ENCODE data around the gene NAA50.

DNA sequence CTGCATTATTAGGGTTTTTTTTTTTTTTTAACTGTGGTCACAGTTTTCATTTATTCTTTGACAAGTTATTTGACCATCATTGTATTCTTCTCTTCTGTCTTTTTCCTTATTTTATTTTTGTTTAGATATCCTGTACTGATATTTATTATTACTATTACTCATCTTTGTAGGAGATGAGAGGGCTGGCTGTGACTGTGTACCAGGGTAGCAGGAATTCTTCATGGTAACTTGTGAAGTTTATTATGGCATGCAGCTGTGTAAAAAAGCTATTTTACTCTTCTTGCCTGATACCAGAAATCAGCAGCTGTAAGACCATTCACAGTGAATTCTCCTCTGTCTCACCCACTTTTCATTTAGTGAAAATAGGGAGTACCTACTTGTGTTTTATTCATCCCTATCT lies 45.3 kb upstream of the NAA50 start:
- TF ChIP-seq, protein P1, sequence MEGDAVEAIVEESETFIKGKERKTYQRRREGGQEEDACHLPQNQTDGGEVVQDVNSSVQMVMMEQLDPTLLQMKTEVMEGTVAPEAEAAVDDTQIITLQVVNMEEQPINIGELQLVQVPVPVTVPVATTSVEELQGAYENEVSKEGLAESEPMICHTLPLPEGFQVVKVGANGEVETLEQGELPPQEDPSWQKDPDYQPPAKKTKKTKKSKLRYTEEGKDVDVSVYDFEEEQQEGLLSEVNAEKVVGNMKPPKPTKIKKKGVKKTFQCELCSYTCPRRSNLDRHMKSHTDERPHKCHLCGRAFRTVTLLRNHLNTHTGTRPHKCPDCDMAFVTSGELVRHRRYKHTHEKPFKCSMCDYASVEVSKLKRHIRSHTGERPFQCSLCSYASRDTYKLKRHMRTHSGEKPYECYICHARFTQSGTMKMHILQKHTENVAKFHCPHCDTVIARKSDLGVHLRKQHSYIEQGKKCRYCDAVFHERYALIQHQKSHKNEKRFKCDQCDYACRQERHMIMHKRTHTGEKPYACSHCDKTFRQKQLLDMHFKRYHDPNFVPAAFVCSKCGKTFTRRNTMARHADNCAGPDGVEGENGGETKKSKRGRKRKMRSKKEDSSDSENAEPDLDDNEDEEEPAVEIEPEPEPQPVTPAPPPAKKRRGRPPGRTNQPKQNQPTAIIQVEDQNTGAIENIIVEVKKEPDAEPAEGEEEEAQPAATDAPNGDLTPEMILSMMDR (IDR thresholded peaks at IDR 0.05), result no peak
- no peak for TF ChIP-seq POLR2A (IDR thresholded peaks at IDR 0.05)
